Effector CD4-positive, alpha-beta T cell (primary cell): ENCODE data around the gene PRMT7.
A peak's percentile ranks its signal among the peaks of the same experiment; 100 is the strongest.
"Not testable (repeated sequence)": the region's sequence is repeated elsewhere in the genome, so short reads cannot be mapped to it uniquely, and the experiment has no call there.

Experiments used
- DNase-seq: peaks from one replicate; pipeline ENCODE4 v3.0.0-alpha.2; 2020

PRMT7 gene

GRCh38 chr16:68284847-68285246 is 26.0 kb upstream of the PRMT7 start:
- DNase-seq: no peak

GRCh38 chr16:68285683-68286082 is 25.1 kb upstream of the PRMT7 start:
- DNase-seq: no peak

- no peak for DNase-seq
These were observed 24.4 kb upstream of the PRMT7 start for GRCh38 chr16:68286153-68287074.

GRCh38 chr16:68287276-68288251 is 23.3 kb upstream of the PRMT7 start:
- DNase-seq: peak; percentile 28

GRCh38 chr16:68288252-68288650 is 22.6 kb upstream of the PRMT7 start:
- DNase-seq: no peak

GRCh38 chr16:68288796-68289195 is 22.0 kb upstream of the PRMT7 start:
- DNase-seq: not testable (repeated sequence)

- no peak for DNase-seq
These were observed 21.6 kb upstream of the PRMT7 start for GRCh38 chr16:68289202-68289601.

- no peak for DNase-seq
These were observed 21.0 kb upstream of the PRMT7 start for GRCh38 chr16:68289621-68290329.

GRCh38 chr16:68290450-68290849 is 20.4 kb upstream of the PRMT7 start:
- no peak for DNase-seq

GRCh38 chr16:68291227-68291626 is 19.6 kb upstream of the PRMT7 start:
- no peak for DNase-seq

GRCh38 chr16:68292425-68292824 is 18.4 kb upstream of the PRMT7 start:
- DNase-seq: no peak

- no peak for DNase-seq
These were observed 14.5 kb upstream of the PRMT7 start for GRCh38 chr16:68296291-68296690.

GRCh38 chr16:68296693-68297092 is 14.1 kb upstream of the PRMT7 start:
- no peak for DNase-seq

- DNase-seq: no peak
These were observed 12.9 kb upstream of the PRMT7 start for GRCh38 chr16:68297908-68298307.

- no peak for DNase-seq
These were observed 12.5 kb upstream of the PRMT7 start for GRCh38 chr16:68298312-68298711.

GRCh38 chr16:68298907-68299561 is 11.8 kb upstream of the PRMT7 start:
- DNase-seq: no peak

- no peak for DNase-seq
These were observed 11.0 kb upstream of the PRMT7 start for GRCh38 chr16:68299571-68300453.

- DNase-seq: no peak
These were observed 9.9 kb upstream of the PRMT7 start for GRCh38 chr16:68300734-68301459.

- DNase-seq: no peak
These were observed 4.2 kb upstream of the PRMT7 start for GRCh38 chr16:68306633-68307032.

GRCh38 chr16:68309799-68310198 is 1.0 kb upstream of the PRMT7 start:
- DNase-seq: no peak

GRCh38 chr16:68310437-68310773 is 414 bp upstream of the PRMT7 start:
- DNase-seq: peak; percentile 11
